K562 (cell line): ENCODE measurements around the gene TBC1D20. TPM values are rescaled to one million over a fixed set of nuclear protein-coding genes. Genes with fewer than 3 reads are reported as not detected.

Source experiments
- CHCHD3 ChIP-seq: fragments of 250-450 bp; sonication (Bioruptor Pico); IDR thresholded peaks from 2 replicates; pipeline ENCODE4 v2.1.2; 2022; ENCODE audit warnings: mild to moderate bottlenecking
- EP300 ChIP-seq: IDR thresholded peaks from 2 replicates; pipeline ENCODE4 v1.6.1; 2012; ENCODE audit warnings: low read length, improper control_type of control experiment
- HOXB6 ChIP-seq: fragments of 250-450 bp; sonication (Bioruptor Pico); IDR thresholded peaks from 2 replicates; pipeline ENCODE4 v1.5.1; 2022; ENCODE audit warnings: mild to moderate bottlenecking, borderline replicate concordance
- MBD2 ChIP-seq: sonication (generic); IDR thresholded peaks from 2 replicates; pipeline ENCODE4 v1.6.1; 2016; ENCODE audit warnings: low read depth, borderline replicate concordance
- NR3C1 ChIP-seq: sonication (generic); formaldehyde crosslinking; IDR thresholded peaks from 2 replicates; pipeline ENCODE4 v1.8.1; 2022; ENCODE audit warnings: missing genetic modification reagents
- RBFOX2 ChIP-seq: fragments of 200-400 bp; formaldehyde crosslinking; IDR thresholded peaks from 2 replicates; pipeline ENCODE4 v1.6.1; 2017; ENCODE audit warnings: low read depth, mild to moderate bottlenecking, low read length, moderate library complexity
- SIN3A ChIP-seq, 2 experiments: fragments of 150-350 bp in 1 of 2; IDR thresholded peaks; 2 replicates each; pipeline ENCODE4 v1.6.1; 2011 to 2016; ENCODE audit warnings: borderline replicate concordance in 2 of 2, low read depth in 2 of 2, low read length in 2 of 2, mild to moderate bottlenecking in 2 of 2, moderate library complexity in 2 of 2; ENCODE audit not compliant: control insufficient read depth in 1 of 2
- SMARCA4 ChIP-seq: fragments of 450-650 bp; IDR thresholded peaks from 2 replicates; pipeline ENCODE4 v1.6.1; 2016
- SUPT5H ChIP-seq: fragments of 450-650 bp; IDR thresholded peaks from 2 replicates; pipeline ENCODE4 v1.6.1; 2016
- TEAD4 ChIP-seq, 2 experiments: sonication (generic) in 1 of 2; formaldehyde crosslinking in 1 of 2; IDR thresholded peaks; 2 replicates each; pipeline versions ENCODE4 v1.6.1 to v1.8.0; 2012 to 2022; ENCODE audit warnings: borderline replicate concordance in 1 of 2, inconsistent platforms in 1 of 2, low read length in 1 of 2, mild to moderate bottlenecking in 1 of 2, missing genetic modification reagents in 1 of 2
- U2AF1 ChIP-seq: fragments of 200-400 bp; formaldehyde crosslinking; optimal IDR thresholded peaks from 2 replicates; pipeline ENCODE3; 2017; ENCODE audit warnings: mild to moderate bottlenecking, low read depth, low read length, moderate library complexity
- ZNF436 ChIP-seq: fragments of 250-450, 450-650 bp; sonication (Bioruptor Pico); formaldehyde crosslinking; IDR thresholded peaks from 2 replicates; pipeline ENCODE4 v1.7.0; 2020; ENCODE audit warnings: mild to moderate bottlenecking
- ZNF778 ChIP-seq: fragments of 450-650 bp; formaldehyde crosslinking; IDR thresholded peaks from 2 replicates; pipeline ENCODE4 v1.4.0; 2020; ENCODE audit warnings: mild to moderate bottlenecking, moderate library complexity
- polyA plus RNA-seq, 8 experiments: library from polyadenylated mRNA; depleted of rRNA in 4 of 8; stranded (reverse) in 5 of 8; unstranded in 3 of 8; fragments of >200 nt; fragmentation: Nextera tagmentation in 2 of 8; fragmentation: Illumina TruSeq in 1 of 8; extraction: Ambion mirVana in 2 of 8; extraction: Trizol in 1 of 8; gene quantifications; 2 replicates each; pipeline versions ENCODE4 v1.2.1 to v1.2.3, GENCODE V29; 2011 to 2014; ENCODE audit warnings: inconsistent platforms in 1 of 8, missing spikeins in 1 of 8
- total RNA-seq, 7 experiments: library from RNA; depleted of rRNA in 6 of 7; stranded (reverse); fragments of >200 nt in 6 of 7; fragmentation: Illumina TruSeq in 2 of 7; extraction: Trizol in 2 of 7; gene quantifications; 2 replicates each; pipeline versions ENCODE4 v1.2.1 to v1.2.3, GENCODE V29; 2011 to 2021; ENCODE audit warnings: low replicate concordance in 1 of 7
- TF ChIP-seq, protein P1 (sequence below): fragments of 450-650 bp; IDR thresholded peaks from 2 replicates; pipeline ENCODE4 v1.6.1; 2018; ENCODE audit not compliant: partially characterized antibody
- TF ChIP-seq, protein P2 (sequence below): fragments of 250-450 bp; sonication (Bioruptor Pico); IDR thresholded peaks from 2 replicates; pipeline ENCODE4 v1.6.1; 2021; ENCODE audit warnings: mild to moderate bottlenecking
- TF ChIP-seq, protein P3 (sequence below): sonication (generic); formaldehyde crosslinking; IDR thresholded peaks from 2 replicates; pipeline ENCODE4 v1.8.0; 2022; ENCODE audit warnings: missing genetic modification reagents, mild to moderate bottlenecking, borderline replicate concordance
- TF ChIP-seq, protein P4 (sequence below): fragments of 250-450 bp; sonication (Bioruptor Pico); IDR thresholded peaks from 2 replicates; pipeline ENCODE4 v1.9.0; 2021; ENCODE audit warnings: mild to moderate bottlenecking, inconsistent platforms

The TBC1D20 gene
- total and polyA plus RNA-seq, 9 of the 15 experiments (the other 6 are each of a cell fraction or from before 2014, with no cell fraction given) = 7.0 to 25.3 (median 15.1) TPM

GRCh38 chr20:407953-408842 lies 54.1 kb downstream of the TBC1D20 start, which contains the start of gene RBCK1 (continued):
- TF ChIP-seq SIN3A (IDR thresholded peaks at IDR 0.05; ENCODE audit: borderline replicate concordance in 2 of 2, control insufficient read depth in 1 of 2, low read depth in 2 of 2, low read length in 2 of 2) = peak; percentile 59 to 63; a peak in 1 of 4 replicates
- 0 out of 2 replicates have a peak, but pooled peaks have one; percentile 11 for TF ChIP-seq MBD2
- TF ChIP-seq, protein P1, sequence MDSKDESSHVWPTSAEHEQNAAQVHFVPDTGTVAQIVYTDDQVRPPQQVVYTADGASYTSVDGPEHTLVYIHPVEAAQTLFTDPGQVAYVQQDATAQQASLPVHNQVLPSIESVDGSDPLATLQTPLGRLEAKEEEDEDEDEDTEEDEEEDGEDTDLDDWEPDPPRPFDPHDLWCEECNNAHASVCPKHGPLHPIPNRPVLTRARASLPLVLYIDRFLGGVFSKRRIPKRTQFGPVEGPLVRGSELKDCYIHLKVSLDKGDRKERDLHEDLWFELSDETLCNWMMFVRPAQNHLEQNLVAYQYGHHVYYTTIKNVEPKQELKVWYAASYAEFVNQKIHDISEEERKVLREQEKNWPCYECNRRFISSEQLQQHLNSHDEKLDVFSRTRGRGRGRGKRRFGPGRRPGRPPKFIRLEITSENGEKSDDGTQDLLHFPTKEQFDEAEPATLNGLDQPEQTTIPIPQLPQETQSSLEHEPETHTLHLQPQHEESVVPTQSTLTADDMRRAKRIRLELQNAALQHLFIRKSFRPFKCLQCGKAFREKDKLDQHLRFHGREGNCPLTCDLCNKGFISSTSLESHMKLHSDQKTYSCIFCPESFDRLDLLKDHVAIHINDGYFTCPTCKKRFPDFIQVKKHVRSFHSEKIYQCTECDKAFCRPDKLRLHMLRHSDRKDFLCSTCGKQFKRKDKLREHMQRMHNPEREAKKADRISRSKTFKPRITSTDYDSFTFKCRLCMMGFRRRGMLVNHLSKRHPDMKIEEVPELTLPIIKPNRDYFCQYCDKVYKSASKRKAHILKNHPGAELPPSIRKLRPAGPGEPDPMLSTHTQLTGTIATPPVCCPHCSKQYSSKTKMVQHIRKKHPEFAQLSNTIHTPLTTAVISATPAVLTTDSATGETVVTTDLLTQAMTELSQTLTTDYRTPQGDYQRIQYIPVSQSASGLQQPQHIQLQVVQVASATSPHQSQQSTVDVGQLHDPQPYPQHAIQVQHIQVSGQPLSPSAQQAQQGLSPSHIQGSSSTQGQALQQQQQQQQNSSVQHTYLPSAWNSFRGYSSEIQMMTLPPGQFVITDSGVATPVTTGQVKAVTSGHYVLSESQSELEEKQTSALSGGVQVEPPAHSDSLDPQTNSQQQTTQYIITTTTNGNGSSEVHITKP = peak; percentile 76
- peak; percentile 30; the same call in 1 of the 2 replicates for TF ChIP-seq SUPT5H
- no peak for TF ChIP-seq CHCHD3
- TF ChIP-seq EP300 = no peak
- TF ChIP-seq, protein P2, sequence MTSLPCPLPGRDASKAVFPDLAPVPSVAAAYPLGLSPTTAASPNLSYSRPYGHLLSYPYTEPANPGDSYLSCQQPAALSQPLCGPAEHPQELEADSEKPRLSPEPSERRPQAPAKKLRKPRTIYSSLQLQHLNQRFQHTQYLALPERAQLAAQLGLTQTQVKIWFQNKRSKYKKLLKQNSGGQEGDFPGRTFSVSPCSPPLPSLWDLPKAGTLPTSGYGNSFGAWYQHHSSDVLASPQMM = no peak
- TF ChIP-seq ZNF778 (CRISPR knock-in tag) = no peak
- TF ChIP-seq, protein P3, sequence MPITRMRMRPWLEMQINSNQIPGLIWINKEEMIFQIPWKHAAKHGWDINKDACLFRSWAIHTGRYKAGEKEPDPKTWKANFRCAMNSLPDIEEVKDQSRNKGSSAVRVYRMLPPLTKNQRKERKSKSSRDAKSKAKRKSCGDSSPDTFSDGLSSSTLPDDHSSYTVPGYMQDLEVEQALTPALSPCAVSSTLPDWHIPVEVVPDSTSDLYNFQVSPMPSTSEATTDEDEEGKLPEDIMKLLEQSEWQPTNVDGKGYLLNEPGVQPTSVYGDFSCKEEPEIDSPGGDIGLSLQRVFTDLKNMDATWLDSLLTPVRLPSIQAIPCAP (CRISPR knock-in tag) = peak; percentile 90
- no peak for TF ChIP-seq HOXB6
- TF ChIP-seq ZNF436 = no peak
- TF ChIP-seq, protein P4, sequence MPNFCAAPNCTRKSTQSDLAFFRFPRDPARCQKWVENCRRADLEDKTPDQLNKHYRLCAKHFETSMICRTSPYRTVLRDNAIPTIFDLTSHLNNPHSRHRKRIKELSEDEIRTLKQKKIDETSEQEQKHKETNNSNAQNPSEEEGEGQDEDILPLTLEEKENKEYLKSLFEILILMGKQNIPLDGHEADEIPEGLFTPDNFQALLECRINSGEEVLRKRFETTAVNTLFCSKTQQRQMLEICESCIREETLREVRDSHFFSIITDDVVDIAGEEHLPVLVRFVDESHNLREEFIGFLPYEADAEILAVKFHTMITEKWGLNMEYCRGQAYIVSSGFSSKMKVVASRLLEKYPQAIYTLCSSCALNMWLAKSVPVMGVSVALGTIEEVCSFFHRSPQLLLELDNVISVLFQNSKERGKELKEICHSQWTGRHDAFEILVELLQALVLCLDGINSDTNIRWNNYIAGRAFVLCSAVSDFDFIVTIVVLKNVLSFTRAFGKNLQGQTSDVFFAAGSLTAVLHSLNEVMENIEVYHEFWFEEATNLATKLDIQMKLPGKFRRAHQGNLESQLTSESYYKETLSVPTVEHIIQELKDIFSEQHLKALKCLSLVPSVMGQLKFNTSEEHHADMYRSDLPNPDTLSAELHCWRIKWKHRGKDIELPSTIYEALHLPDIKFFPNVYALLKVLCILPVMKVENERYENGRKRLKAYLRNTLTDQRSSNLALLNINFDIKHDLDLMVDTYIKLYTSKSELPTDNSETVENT (CRISPR knock-in tag) = no peak
- peak; percentile 61 for TF ChIP-seq U2AF1
- peak; percentile 86 for TF ChIP-seq RBFOX2
- TF ChIP-seq TEAD4 (IDR thresholded peaks at IDR 0.05; ENCODE audit: low read length) = no peak
- TF ChIP-seq TEAD4 (CRISPR knock-in tag; IDR thresholded peaks at IDR 0.05; ENCODE audit: borderline replicate concordance) = no peak
- TF ChIP-seq SMARCA4 = no peak
- TF ChIP-seq NR3C1 = no peak
